Measurements from ENCODE around the gene GALP.
A peak's percentile ranks its signal among the peaks of the same experiment; 100 is the strongest.
"Not testable (repeated sequence)": the region's sequence is repeated elsewhere in the genome, so short reads cannot be mapped to it uniquely, and the experiment has no call there.

The GALP gene

GRCh38 chr19:56175861-56176307, at the start of gene GALP:
Gene GALP (plus strand): TSS chr19:56176008. CDS start chr19:56177109, 1,101 bp downstream.
- DNase-seq (ENCODE audit: low read depth) = not testable (repeated sequence)

GRCh38 chr19:56126983-56127780, 48.6 kb upstream of the GALP start:
- no peak for DNase-seq (ENCODE audit: low read depth)

- DNase-seq (ENCODE audit: low read depth) = no peak
Observed at GRCh38 chr19:56130006-56130405, 45.8 kb upstream of the GALP start.

GRCh38 chr19:56131651-56132050, 44.2 kb upstream of the GALP start:
- no peak for DNase-seq (ENCODE audit: low read depth)

- DNase-seq (ENCODE audit: low read depth) = no peak
Observed at GRCh38 chr19:56132316-56132822, 43.4 kb upstream of the GALP start.

- DNase-seq (ENCODE audit: low read depth) = no peak
Observed at GRCh38 chr19:56133858-56134653, 41.8 kb upstream of the GALP start.

- DNase-seq (ENCODE audit: low read depth) = no peak
Observed at GRCh38 chr19:56134654-56134921, 41.2 kb upstream of the GALP start.

GRCh38 chr19:56136362-56136761, 39.4 kb upstream of the GALP start:
- DNase-seq (ENCODE audit: low read depth) = no peak

- no peak for DNase-seq (ENCODE audit: low read depth)
Observed at GRCh38 chr19:56137405-56137804, 38.4 kb upstream of the GALP start.

GRCh38 chr19:56138069-56138468, 37.7 kb upstream of the GALP start:
- DNase-seq (ENCODE audit: low read depth) = no peak

- DNase-seq (ENCODE audit: low read depth) = no peak
Observed at GRCh38 chr19:56139847-56140582, 35.8 kb upstream of the GALP start.

- peak; percentile 99 for DNase-seq (ENCODE audit: low read depth)
Observed at GRCh38 chr19:56140583-56141416, 35.0 kb upstream of the GALP start, which contains the start of gene ZNF444. Gene ZNF444 (plus strand): TSS chr19:56141287. CDS start chr19:56146912, 5,625 bp downstream.

GRCh38 chr19:56141417-56141993, 34.3 kb upstream of the GALP start:
- DNase-seq (ENCODE audit: low read depth) = no peak

GRCh38 chr19:56142087-56142787, 33.6 kb upstream of the GALP start:
- DNase-seq (ENCODE audit: low read depth) = no peak

- no peak for DNase-seq (ENCODE audit: low read depth)
Observed at GRCh38 chr19:56142897-56143434, 32.8 kb upstream of the GALP start.

- DNase-seq (ENCODE audit: low read depth) = no peak
Observed at GRCh38 chr19:56144376-56144775, 31.4 kb upstream of the GALP start.

- no peak for DNase-seq (ENCODE audit: low read depth)
Observed at GRCh38 chr19:56144831-56145230, 31.0 kb upstream of the GALP start.

GRCh38 chr19:56145698-56146097, 30.1 kb upstream of the GALP start:
- no peak for DNase-seq (ENCODE audit: low read depth)

GRCh38 chr19:56146904-56147303, 28.9 kb upstream of the GALP start:
- no peak for DNase-seq (ENCODE audit: low read depth)

- no peak for DNase-seq (ENCODE audit: low read depth)
Observed at GRCh38 chr19:56147307-56147706, 28.5 kb upstream of the GALP start.
